ENCODE data around the gene CNNM3. TPM values are rescaled to one million over a fixed set of nuclear protein-coding genes. Genes with fewer than 3 reads are reported as not detected.

The CNNM3 gene
- total RNA-seq, 1 donor from 2014 or later: 32.6 TPM

GRCh38 chr2:96848264-96848663 lies 32.2 kb downstream of the CNNM3 start:
- Mint-ChIP-seq H3K4me1 (peaks cover 17% of the 10 kb centered on the region), H3K36me3 (ENCODE audit: low read depth) (peaks cover 15% of the 10 kb centered on the region), H3K27me3 (ENCODE audit: low read depth) (no peaks in the 10 kb centered on the region), H3K27ac (ENCODE audit: unreplicated experiment) (no peak overlapping the region), H3K4me3 (peak overlapping the region; percentile 60), H3K9me3 (no peaks in the 10 kb centered on the region)
- TF ChIP-seq CTCF (conservative IDR thresholded peaks at IDR 0.05): no peak
- no peak for DNase-seq (ENCODE audit: low read depth, low spot score)

GRCh38 chr2:96852667-96853066 lies 36.6 kb downstream of the CNNM3 start:
- Mint-ChIP-seq H3K4me1 (peaks cover 29% of the 10 kb centered on the region), H3K4me3 (peak overlapping the region; percentile 77), H3K27ac (ENCODE audit: unreplicated experiment) (no peak overlapping the region), H3K27me3 (ENCODE audit: low read depth) (no peaks in the 10 kb centered on the region), H3K9me3 (no peaks in the 10 kb centered on the region), H3K36me3 (ENCODE audit: low read depth) (peaks cover 12% of the 10 kb centered on the region)
- no peak for DNase-seq (ENCODE audit: low read depth, low spot score)
- TF ChIP-seq CTCF (conservative IDR thresholded peaks at IDR 0.05): no peak

GRCh38 chr2:96853321-96853720 lies 37.3 kb downstream of the CNNM3 start:
- TF ChIP-seq CTCF (conservative IDR thresholded peaks at IDR 0.05): no peak
- H3K9me3 Mint-ChIP-seq: no peaks in the 10 kb centered on the region
- H3K4me3 Mint-ChIP-seq: peak overlapping the region; percentile 51
- no peak for DNase-seq (ENCODE audit: low read depth, low spot score)
- H3K36me3 Mint-ChIP-seq (ENCODE audit: low read depth): peaks cover 9% of the 10 kb centered on the region
- H3K27ac Mint-ChIP-seq (ENCODE audit: unreplicated experiment): no peak overlapping the region
- H3K27me3 Mint-ChIP-seq (ENCODE audit: low read depth): no peaks in the 10 kb centered on the region
- peaks cover 22% of the 10 kb centered on the region for H3K4me1 Mint-ChIP-seq

- no peak for TF ChIP-seq CTCF (conservative IDR thresholded peaks at IDR 0.05)
- Mint-ChIP-seq H3K27me3 (ENCODE audit: low read depth) (no peaks in the 10 kb centered on the region), H3K4me3 (peak overlapping the region; percentile 93), H3K9me3 (no peaks in the 10 kb centered on the region), H3K27ac (ENCODE audit: unreplicated experiment) (peak overlapping the region; percentile 54), H3K36me3 (ENCODE audit: low read depth) (peaks cover 7% of the 10 kb centered on the region), H3K4me1 (peaks cover 39% of the 10 kb centered on the region)
- DNase-seq (ENCODE audit: low read depth, low spot score): no peak
Measured at GRCh38 chr2:96856776-96857666, 41.0 kb downstream of the CNNM3 start.

GRCh38 chr2:96857667-96858372 lies 41.8 kb downstream of the CNNM3 start, which contains the start of gene ANKRD39:
Gene ANKRD39, minus strand, starts transcription at chr2:96858016. Its CDS starts 29 bp downstream, at chr2:96857987.
- peak within 1 kb of the TSS; percentile 78 for H3K27ac Mint-ChIP-seq (ENCODE audit: unreplicated experiment)
- H3K4me3 Mint-ChIP-seq: peak within 1 kb of the TSS; percentile 93
- peak; percentile 73 for TF ChIP-seq CTCF (conservative IDR thresholded peaks at IDR 0.05)
- no peaks in the 10 kb centered on the region for H3K27me3 Mint-ChIP-seq (ENCODE audit: low read depth)
- DNase-seq (ENCODE audit: low read depth, low spot score): peak; percentile 98
- peaks cover 7% of the 10 kb centered on the region for H3K36me3 Mint-ChIP-seq (ENCODE audit: low read depth)
- peaks cover 41% of the 10 kb centered on the region for H3K4me1 Mint-ChIP-seq
- no peaks in the 10 kb centered on the region for H3K9me3 Mint-ChIP-seq

All from neural crest cell (in vitro differentiated cells).